COLO829 (cell line): ENCODE data around the gene MS4A5.

Source experiments
- DNase-seq: peaks from one replicate; pipeline ENCODE4 v3.0.0; 2012; ENCODE audit warnings: low spot score

MS4A5 gene

DNA sequence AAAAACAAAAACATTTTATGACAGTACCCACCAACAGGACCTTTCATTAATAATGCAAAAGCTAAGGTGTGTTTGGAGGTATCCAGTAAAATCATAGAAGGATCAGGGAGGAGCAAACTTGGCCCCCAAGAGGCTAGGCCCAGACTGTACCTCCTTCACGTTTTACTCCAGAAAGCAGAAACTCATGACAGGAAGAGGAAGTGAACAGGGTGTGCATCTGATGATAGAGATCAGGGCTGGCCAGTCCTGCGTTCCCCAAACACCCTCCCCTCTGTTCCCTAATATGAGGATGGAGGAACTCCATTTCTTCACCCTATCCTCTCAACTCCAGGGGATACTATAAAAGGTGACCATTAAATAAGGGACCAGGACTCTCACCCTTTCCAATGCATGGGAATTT lies 53.0 kb downstream of the MS4A5 start:
- no peak for DNase-seq

DNA sequence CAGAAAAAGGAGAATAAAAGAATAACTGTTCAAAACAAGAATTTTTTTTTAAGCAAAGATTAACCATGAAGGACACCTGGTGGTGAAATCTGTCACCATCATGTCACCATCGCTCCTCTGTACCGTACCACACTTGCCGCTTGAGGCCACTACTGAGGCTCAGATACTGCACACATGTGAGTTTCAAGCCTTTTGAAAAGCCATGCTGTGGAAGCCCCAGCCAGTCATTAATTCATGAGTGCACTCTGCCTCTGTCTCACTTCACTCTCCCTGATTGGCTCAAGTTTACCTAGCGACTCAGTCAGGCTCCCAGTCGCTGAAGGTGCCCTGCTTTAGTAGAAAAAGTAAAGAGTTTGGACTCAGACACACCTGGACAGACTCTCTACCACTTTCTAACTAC lies 56.6 kb downstream of the MS4A5 start:
- peak; percentile 18 for DNase-seq

DNA sequence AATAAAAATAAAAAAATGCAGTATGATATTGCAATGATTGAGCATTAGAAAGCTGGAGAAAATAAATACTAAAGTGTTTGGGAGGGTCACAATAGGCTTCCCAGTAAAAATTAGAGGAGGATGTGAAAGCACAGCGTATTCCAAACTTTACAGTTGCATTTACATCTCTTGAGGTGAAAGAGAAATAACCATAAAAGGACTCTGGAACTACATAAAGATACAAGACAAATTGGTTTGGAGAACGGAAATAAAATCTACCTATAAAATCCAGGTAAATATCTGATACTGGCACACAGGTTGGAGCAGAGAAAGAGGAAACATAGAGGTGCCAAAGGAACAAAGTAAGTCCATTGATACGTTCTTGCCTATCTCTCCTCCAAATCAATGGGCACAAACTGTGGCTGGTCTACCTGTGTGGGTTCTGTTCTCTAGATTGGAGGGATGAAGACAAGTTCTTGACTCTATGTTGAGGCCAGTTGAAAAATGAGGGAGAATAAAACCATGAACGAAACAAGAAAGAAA lies 63.2 kb downstream of the MS4A5 start, which contains the start of gene MS4A12:
Gene MS4A12 (plus strand): TSS at position 291 of the 522 bp plus-strand sequence. CDS start 4,541 bp downstream, outside the sequence.
- no peak for DNase-seq

DNA sequence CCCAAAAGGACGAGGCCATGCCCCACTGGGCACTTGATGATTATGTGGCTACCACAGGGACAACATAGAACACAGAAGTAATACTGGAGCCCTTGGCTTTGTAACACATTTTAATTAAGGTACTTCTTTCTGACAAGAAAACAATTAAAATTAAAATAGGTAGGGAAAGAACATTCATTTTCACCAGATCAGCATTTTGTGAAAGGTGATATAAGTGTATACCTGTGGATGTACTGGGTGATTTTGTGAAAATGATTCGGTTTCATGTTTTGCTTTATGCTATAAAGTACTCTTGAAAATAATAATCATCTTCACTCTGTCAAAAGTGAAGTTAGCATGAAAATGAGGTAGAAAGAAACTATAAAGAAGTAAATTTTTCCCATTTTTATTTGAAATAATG lies 64.1 kb downstream of the MS4A5 start:
- no peak for DNase-seq
